NB4 (cell line): Measurements from ENCODE around the gene MSI2.

Source experiments
- CTCF ChIP-seq: IDR thresholded peaks from one replicate; pipeline ENCODE4 v1.5.1; 2012; ENCODE audit warnings: low read depth, low read length
- MAX ChIP-seq: IDR thresholded peaks from 2 replicates; pipeline ENCODE4 v1.6.1; 2011; ENCODE audit warnings: low read depth, low read length

GRCh38 chr17:57511475-57512123, 255.3 kb downstream of the MSI2 start:
- TF ChIP-seq CTCF (no peak), MAX (no peak)
